ENCODE results near the gene PVALEF. TPM values are rescaled to one million over a fixed set of nuclear protein-coding genes. Genes with fewer than 3 reads are reported as not detected.

Gene PVALEF
- total and polyA plus RNA-seq, 2 donors (not counting 1 experiment from before 2014, with no cell fraction given) = not detected

GRCh38 chr17:81160747-81161453 lies 4.4 kb upstream of the PVALEF start:
- no peaks in the 10 kb centered on the region for H3K4me1 ChIP-seq (ENCODE audit: control insufficient read depth, extremely low read depth, insufficient read depth, low read length)
- no peak overlapping the region for H2AFZ ChIP-seq (ENCODE audit: low read length)
- no peak overlapping the region for H3K9ac ChIP-seq (ENCODE audit: insufficient read depth, low read length)
- no peak overlapping the region for H3K27ac ChIP-seq (ENCODE audit: insufficient read depth, low read length)
- no peak overlapping the region for H3K4me2 ChIP-seq (ENCODE audit: extremely low read depth, insufficient read depth, low read length)
- no peak for DNase-seq (ENCODE audit: low read depth in 2 of 2)
- H3K4me3 ChIP-seq (replicated peaks in 1 of 4; ENCODE audit: control extremely low read depth in 1 of 4, insufficient read depth in 1 of 4, low read depth in 3 of 4, low read length in 4 of 4) = no peak overlapping the region
- H4K20me1 ChIP-seq (ENCODE audit: control insufficient read depth, extremely low read depth, insufficient read depth, low read length) = no peaks in the 10 kb centered on the region
- no peak for TF ChIP-seq CTCF (conservative IDR thresholded peaks at IDR 0.05 in 1 of 2, IDR thresholded peaks at IDR 0.05 in 1 of 2; ENCODE audit: low read depth in 1 of 2, low read length in 2 of 2)
- TF ChIP-seq EZH2 (IDR thresholded peaks at IDR 0.05; ENCODE audit: low read length, missing control alignments) = no peak
- H3K9me3 ChIP-seq (ENCODE audit: control insufficient read depth, insufficient read depth, low read depth, low read length) = no peaks in the 10 kb centered on the region
- no peaks in the 10 kb centered on the region for H3K79me2 ChIP-seq (ENCODE audit: control insufficient read depth, insufficient read depth, low read length)
- peaks cover 12% of the 10 kb centered on the region for H3K27me3 ChIP-seq (ENCODE audit: control insufficient read depth, insufficient read depth, low read length)
- H3K36me3 ChIP-seq (ENCODE audit: control insufficient read depth, insufficient read depth, low read length) = no peaks in the 10 kb centered on the region

GRCh38 chr17:81161536-81161935 lies 3.8 kb upstream of the PVALEF start:
- DNase-seq (ENCODE audit: low read depth in 2 of 2) = no peak
- no peaks in the 10 kb centered on the region for H3K79me2 ChIP-seq (ENCODE audit: control insufficient read depth, insufficient read depth, low read length)
- H4K20me1 ChIP-seq (ENCODE audit: control insufficient read depth, extremely low read depth, insufficient read depth, low read length) = no peaks in the 10 kb centered on the region
- H3K4me1 ChIP-seq (ENCODE audit: control insufficient read depth, extremely low read depth, insufficient read depth, low read length) = no peaks in the 10 kb centered on the region
- no peak overlapping the region for H3K4me2 ChIP-seq (ENCODE audit: extremely low read depth, insufficient read depth, low read length)
- no peak overlapping the region for H3K4me3 ChIP-seq (replicated peaks in 1 of 4; ENCODE audit: control extremely low read depth in 1 of 4, insufficient read depth in 1 of 4, low read depth in 3 of 4, low read length in 4 of 4)
- H3K27ac ChIP-seq (ENCODE audit: insufficient read depth, low read length) = no peak overlapping the region
- H3K36me3 ChIP-seq (ENCODE audit: control insufficient read depth, insufficient read depth, low read length) = no peaks in the 10 kb centered on the region
- H3K27me3 ChIP-seq (ENCODE audit: control insufficient read depth, insufficient read depth, low read length) = peaks cover 12% of the 10 kb centered on the region
- no peaks in the 10 kb centered on the region for H3K9me3 ChIP-seq (ENCODE audit: control insufficient read depth, insufficient read depth, low read depth, low read length)
- H2AFZ ChIP-seq (ENCODE audit: low read length) = no peak overlapping the region
- no peak overlapping the region for H3K9ac ChIP-seq (ENCODE audit: insufficient read depth, low read length)
- TF ChIP-seq CTCF (conservative IDR thresholded peaks at IDR 0.05 in 1 of 2, IDR thresholded peaks at IDR 0.05 in 1 of 2; ENCODE audit: low read depth in 1 of 2, low read length in 2 of 2) (no peak), EZH2 (IDR thresholded peaks at IDR 0.05; ENCODE audit: low read length, missing control alignments) (no peak)

GRCh38 chr17:81161972-81162371 lies 3.3 kb upstream of the PVALEF start:
- Histone ChIP-seq H3K9me3 (ENCODE audit: control insufficient read depth, insufficient read depth, low read depth, low read length) (no peaks in the 10 kb centered on the region), H4K20me1 (ENCODE audit: control insufficient read depth, extremely low read depth, insufficient read depth, low read length) (no peaks in the 10 kb centered on the region), H3K27ac (ENCODE audit: insufficient read depth, low read length) (no peak overlapping the region), H3K36me3 (ENCODE audit: control insufficient read depth, insufficient read depth, low read length) (no peaks in the 10 kb centered on the region), H3K4me3 (replicated peaks in 1 of 4; ENCODE audit: control extremely low read depth in 1 of 4, insufficient read depth in 1 of 4, low read depth in 3 of 4, low read length in 4 of 4) (no peak overlapping the region), H3K79me2 (ENCODE audit: control insufficient read depth, insufficient read depth, low read length) (no peaks in the 10 kb centered on the region), H3K4me1 (ENCODE audit: control insufficient read depth, extremely low read depth, insufficient read depth, low read length) (no peaks in the 10 kb centered on the region), H3K9ac (ENCODE audit: insufficient read depth, low read length) (no peak overlapping the region), H3K27me3 (ENCODE audit: control insufficient read depth, insufficient read depth, low read length) (peaks cover 13% of the 10 kb centered on the region), H3K4me2 (ENCODE audit: extremely low read depth, insufficient read depth, low read length) (no peak overlapping the region), H2AFZ (ENCODE audit: low read length) (no peak overlapping the region)
- TF ChIP-seq EZH2 (IDR thresholded peaks at IDR 0.05; ENCODE audit: low read length, missing control alignments) (no peak), CTCF (conservative IDR thresholded peaks at IDR 0.05 in 1 of 2, IDR thresholded peaks at IDR 0.05 in 1 of 2; ENCODE audit: low read depth in 1 of 2, low read length in 2 of 2) (no peak)
- no peak for DNase-seq (ENCODE audit: low read depth in 2 of 2)
